OCI-LY1 (cell line): Measurements from ENCODE around the gene WWC2.

ENCODE experiments used
- H2AFZ ChIP-seq: fragments of 200-600 bp; sonication (generic), shearing (Covaris generic); 2 replicates; pipeline ENCODE4 v1.6.0; 2014; ENCODE audit warnings: antibody characterized with exemption, mild to moderate bottlenecking, low read length
- H3F3A ChIP-seq: fragments of 200-600 bp; sonication (generic), shearing (Covaris generic); 2 replicates; pipeline ENCODE4 v1.6.0; 2014; ENCODE audit warnings: mild to moderate bottlenecking, antibody characterized with exemption, low read length, moderate library complexity; ENCODE audit not compliant: insufficient read depth
- H3K27ac ChIP-seq: fragments of 200-600 bp; sonication (generic); 2 replicates; pipeline ENCODE4 v1.5.1; 2014; ENCODE audit warnings: low read length, mixed run types, mild to moderate bottlenecking, low read depth; ENCODE audit not compliant: poor library complexity, severe bottlenecking
- H3K27me3 ChIP-seq: fragments of 200-600 bp; sonication (generic); 2 replicates; pipeline ENCODE4 v1.6.0; 2014; ENCODE audit warnings: antibody characterized with exemption, mild to moderate bottlenecking, low read length, moderate library complexity; ENCODE audit not compliant: insufficient read depth
- H3K36me3 ChIP-seq: fragments of 200-600 bp; sonication (generic); 2 replicates; pipeline ENCODE4 v1.6.1; 2014; ENCODE audit warnings: mild to moderate bottlenecking, antibody characterized with exemption, low read length, moderate library complexity, mixed read lengths; ENCODE audit not compliant: insufficient read depth
- H3K4me1 ChIP-seq: fragments of 200-600 bp; sonication (generic); 2 replicates; pipeline ENCODE4 v1.5.1; 2014; ENCODE audit warnings: mild to moderate bottlenecking, low read length, moderate library complexity; ENCODE audit not compliant: insufficient read depth, severe bottlenecking
- H3K4me2 ChIP-seq: fragments of 200-600 bp; sonication (generic), shearing (Covaris generic); 2 replicates; pipeline ENCODE4 v1.6.1; 2014; ENCODE audit warnings: low read length
- H3K4me3 ChIP-seq: fragments of 200-600 bp; sonication (generic); 2 replicates; pipeline ENCODE4 v1.5.1; 2014; ENCODE audit warnings: low read length, low read depth, mild to moderate bottlenecking, mixed read lengths; ENCODE audit not compliant: poor library complexity, severe bottlenecking
- H3K79me2 ChIP-seq: fragments of 200-600 bp; shearing (Covaris generic); 2 replicates; pipeline ENCODE4 v1.6.1; 2016; ENCODE audit warnings: mixed run types, low read length, mixed read lengths; ENCODE audit not compliant: insufficient read depth
- H3K9ac ChIP-seq: fragments of 200-600 bp; sonication (generic), shearing (Covaris generic); 2 replicates; pipeline ENCODE4 v1.6.1; 2014; ENCODE audit warnings: mild to moderate bottlenecking, low read length, mixed read lengths
- H3K9me2 ChIP-seq: fragments of 200-600 bp; sonication (generic), shearing (Covaris generic); 2 replicates; pipeline ENCODE4 v1.6.1; 2014; ENCODE audit warnings: low read depth, mild to moderate bottlenecking, low read length, mixed read lengths
- H3K9me3 ChIP-seq: fragments of 200-600 bp; shearing (Covaris generic); 2 replicates; pipeline ENCODE4 v1.6.1; 2014; ENCODE audit warnings: low read length, mixed read lengths
- H4K20me1 ChIP-seq: fragments of 200-600 bp; sonication (generic), shearing (Covaris generic); 2 replicates; pipeline ENCODE4 v1.6.0; 2016; ENCODE audit warnings: mild to moderate bottlenecking, low read length; ENCODE audit not compliant: insufficient read depth
- CTCF ChIP-seq: fragments of 200-600 bp; sonication (generic), shearing (Covaris generic); IDR thresholded peaks from 2 replicates; pipeline ENCODE4 v1.5.1; 2017; ENCODE audit warnings: mild to moderate bottlenecking, antibody characterized with exemption, low read length, moderate library complexity, mixed read lengths
- EZH2 ChIP-seq: fragments of 200-600 bp; sonication (generic), shearing (Covaris generic); IDR thresholded peaks from 2 replicates; pipeline ENCODE4 v1.8.0; 2017; ENCODE audit warnings: borderline replicate concordance, mixed run types, mild to moderate bottlenecking, antibody characterized with exemption, low read length, moderate library complexity, mixed read lengths

WWC2 gene

GRCh38 chr4:183314806-183315205 is 215.7 kb downstream of the WWC2 start:
- Histone ChIP-seq H3K9ac (no peak overlapping the region), H3K9me3 (no peaks in the 10 kb centered on the region), H3K4me1 (no peaks in the 10 kb centered on the region), H2AFZ (no peak overlapping the region), H3K9me2 (no peaks in the 10 kb centered on the region), H3K27ac (no peak overlapping the region), H3F3A (no peaks in the 10 kb centered on the region), H3K36me3 (no peaks in the 10 kb centered on the region), H3K4me2 (no peak overlapping the region), H3K4me3 (no peak overlapping the region), H3K27me3 (no peaks in the 10 kb centered on the region), H3K79me2 (no peaks in the 10 kb centered on the region), H4K20me1 (no peaks in the 10 kb centered on the region)
- TF ChIP-seq EZH2 = no peak
- no peak for TF ChIP-seq CTCF

GRCh38 chr4:183318656-183319055 is 219.6 kb downstream of the WWC2 start:
- H3K27me3 ChIP-seq = no peaks in the 10 kb centered on the region
- no peaks in the 10 kb centered on the region for H3F3A ChIP-seq
- no peaks in the 10 kb centered on the region for H4K20me1 ChIP-seq
- no peaks in the 10 kb centered on the region for H3K4me1 ChIP-seq
- no peaks in the 10 kb centered on the region for H3K36me3 ChIP-seq
- H3K4me3 ChIP-seq = no peak overlapping the region
- TF ChIP-seq CTCF = no peak
- TF ChIP-seq EZH2 = no peak
- no peaks in the 10 kb centered on the region for H3K9me2 ChIP-seq
- no peak overlapping the region for H3K27ac ChIP-seq
- H2AFZ ChIP-seq = no peak overlapping the region
- H3K9ac ChIP-seq = no peak overlapping the region
- H3K9me3 ChIP-seq = no peaks in the 10 kb centered on the region
- no peaks in the 10 kb centered on the region for H3K79me2 ChIP-seq
- H3K4me2 ChIP-seq = no peak overlapping the region

- no peaks in the 10 kb centered on the region for H3K4me1 ChIP-seq
- TF ChIP-seq CTCF (no peak), EZH2 (no peak)
- no peaks in the 10 kb centered on the region for H3K27me3 ChIP-seq
- no peak within 1 kb of the TSS for H3K9ac ChIP-seq
- no peak within 1 kb of the TSS for H3K4me2 ChIP-seq
- H3K27ac ChIP-seq = no peak within 1 kb of the TSS
- H3K9me2 ChIP-seq = no peaks in the 10 kb centered on the region
- no peaks in the 10 kb centered on the region for H3F3A ChIP-seq
- no peaks in the 10 kb centered on the region for H4K20me1 ChIP-seq
- no peak within 1 kb of the TSS for H2AFZ ChIP-seq
- no peaks in the 10 kb centered on the region for H3K9me3 ChIP-seq
- no peak within 1 kb of the TSS for H3K4me3 ChIP-seq
- no peaks in the 10 kb centered on the region for H3K79me2 ChIP-seq
- H3K36me3 ChIP-seq = no peaks in the 10 kb centered on the region
Measured at GRCh38 chr4:183320211-183321059, 221.4 kb downstream of the WWC2 start, which contains the start of gene CLDN22. Gene CLDN22, minus strand, starts transcription at chr4:183320276. Its CDS starts 58 bp downstream, at chr4:183320218.
